HepG2 (cell line): Measurements from ENCODE around the gene ATG7.

Experiments
- BRD4 ChIP-seq: sonication (generic); formaldehyde crosslinking; IDR thresholded peaks from 2 replicates; pipeline ENCODE4 v1.4.0; 2020; ENCODE audit warnings: missing genetic modification reagents
- CTCF ChIP-seq: sonication (generic); formaldehyde crosslinking; IDR thresholded peaks from 2 replicates; pipeline ENCODE4 v1.5.0; 2020; ENCODE audit warnings: mild to moderate bottlenecking, missing genetic modification reagents, moderate library complexity
- PHF20 ChIP-seq: sonication (generic); formaldehyde crosslinking; IDR thresholded peaks from 2 replicates; pipeline ENCODE4 v1.5.0; 2020; ENCODE audit warnings: mild to moderate bottlenecking, missing genetic modification reagents
- SP2 ChIP-seq: sonication (generic); formaldehyde crosslinking; IDR thresholded peaks from 2 replicates; pipeline ENCODE4 v1.5.1; 2020; ENCODE audit warnings: mild to moderate bottlenecking, missing genetic modification reagents
- TARDBP ChIP-seq: sonication (generic); formaldehyde crosslinking; IDR thresholded peaks from 2 replicates; pipeline ENCODE4 v1.8.0; 2022; ENCODE audit warnings: mild to moderate bottlenecking, missing genetic modification reagents
- ZNF12 ChIP-seq: sonication (generic); formaldehyde crosslinking; IDR thresholded peaks from 2 replicates; pipeline ENCODE4 v1.5.0; 2020; ENCODE audit warnings: missing genetic modification reagents
- ZNF121 ChIP-seq: sonication (generic); formaldehyde crosslinking; IDR thresholded peaks from 2 replicates; pipeline ENCODE4 v1.5.0; 2020; ENCODE audit warnings: mild to moderate bottlenecking, missing genetic modification reagents
- ZNF382 ChIP-seq: sonication (generic); formaldehyde crosslinking; IDR thresholded peaks from 2 replicates; pipeline ENCODE4 v1.5.0; 2020; ENCODE audit warnings: missing genetic modification reagents, mild to moderate bottlenecking, borderline replicate concordance
- ZNF768 ChIP-seq: sonication (generic); formaldehyde crosslinking; IDR thresholded peaks from 2 replicates; pipeline ENCODE4 v1.4.0; 2020; ENCODE audit warnings: missing genetic modification reagents

GRCh38 chr3:11566916-11567315 lies 294.7 kb downstream of the ATG7 start:
- TF ChIP-seq ZNF768 (CRISPR knock-in tag) (no peak), ZNF121 (CRISPR knock-in tag) (no peak), ZNF382 (CRISPR knock-in tag) (no peak), ZNF12 (CRISPR knock-in tag) (no peak), BRD4 (CRISPR knock-in tag) (no peak), PHF20 (CRISPR knock-in tag) (no peak), TARDBP (CRISPR knock-in tag) (no peak), CTCF (CRISPR knock-in tag) (no peak), SP2 (no peak)
